Measurements from ENCODE around the gene HPDL.
"Not testable (repeated sequence)": the region's sequence is repeated elsewhere in the genome, so short reads cannot be mapped to it uniquely, and the experiment has no call there.

HPDL gene

DNA sequence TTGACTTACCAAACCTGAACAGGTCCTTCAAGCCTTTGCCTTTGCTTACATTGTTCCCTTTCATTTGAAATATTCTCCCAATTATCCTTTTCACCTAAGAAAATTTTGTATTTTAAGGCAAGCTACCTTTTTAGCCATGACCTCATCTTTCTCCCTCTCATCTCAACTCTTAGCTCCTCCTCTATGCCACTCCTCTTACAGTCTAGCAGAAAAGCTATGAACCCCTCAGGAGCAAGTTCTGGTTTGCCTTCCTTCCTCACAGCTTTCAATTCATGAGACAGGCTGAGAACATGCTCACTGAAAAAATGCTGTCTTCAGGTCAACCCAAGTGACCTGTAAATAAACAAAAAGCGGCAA, 21.9 kb downstream of the HPDL start:
- Histone ChIP-seq H3K36me3 (ENCODE audit: insufficient read depth, low read length) (peaks cover 13% of the 10 kb centered on the region), H3K9me3 (ENCODE audit: low read length) (no peaks in the 10 kb centered on the region), H3K4me1 (ENCODE audit: insufficient read depth, low read length) (no peaks in the 10 kb centered on the region), H3K4me3 (ENCODE audit: low read length) (no peak overlapping the region), H2AFZ (ENCODE audit: low read depth, low read length) (no peak overlapping the region), H3K27me3 (ENCODE audit: insufficient read depth, low read length) (no peaks in the 10 kb centered on the region)

DNA sequence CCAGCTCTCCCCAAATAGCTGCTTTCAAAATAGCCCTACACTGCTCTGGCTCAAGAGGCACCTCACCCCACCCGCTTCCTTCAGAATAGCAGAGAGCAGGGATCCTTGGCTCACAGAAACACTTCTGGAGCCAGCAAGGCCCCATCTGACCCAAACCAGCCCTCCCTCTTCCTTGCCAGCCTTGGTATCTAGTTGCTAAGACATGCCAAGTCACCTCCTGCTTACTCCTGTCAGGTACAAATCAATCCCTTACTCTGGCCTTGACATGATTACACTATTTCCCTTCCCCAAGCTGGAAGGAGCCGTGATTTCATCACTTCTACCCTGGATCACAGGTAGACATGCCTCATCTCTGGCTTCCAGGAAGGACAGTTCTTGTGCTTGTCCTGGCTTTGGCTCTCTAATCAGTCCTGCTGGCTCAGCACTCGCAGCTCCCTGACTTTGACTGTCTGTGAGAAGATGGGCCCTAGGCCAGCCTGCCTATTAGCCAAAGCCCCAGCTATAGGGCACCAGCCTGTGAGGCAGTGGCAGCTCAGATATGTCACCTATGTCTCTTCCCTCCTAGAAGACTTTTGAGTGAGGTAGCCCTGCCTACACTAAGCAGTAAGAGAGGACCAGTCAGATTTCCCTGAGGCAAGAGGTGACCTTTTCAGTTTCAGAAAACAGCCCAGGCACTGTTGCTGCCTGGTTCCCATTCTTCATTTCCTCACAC, 22.4 kb downstream of the HPDL start:
- no peak overlapping the region for H3K4me3 ChIP-seq (ENCODE audit: low read length)
- no peaks in the 10 kb centered on the region for H3K9me3 ChIP-seq (ENCODE audit: low read length)
- H3K36me3 ChIP-seq (ENCODE audit: insufficient read depth, low read length): peaks cover 8% of the 10 kb centered on the region
- no peak overlapping the region for H2AFZ ChIP-seq (ENCODE audit: low read depth, low read length)
- no peaks in the 10 kb centered on the region for H3K27me3 ChIP-seq (ENCODE audit: insufficient read depth, low read length)
- no peaks in the 10 kb centered on the region for H3K4me1 ChIP-seq (ENCODE audit: insufficient read depth, low read length)

DNA sequence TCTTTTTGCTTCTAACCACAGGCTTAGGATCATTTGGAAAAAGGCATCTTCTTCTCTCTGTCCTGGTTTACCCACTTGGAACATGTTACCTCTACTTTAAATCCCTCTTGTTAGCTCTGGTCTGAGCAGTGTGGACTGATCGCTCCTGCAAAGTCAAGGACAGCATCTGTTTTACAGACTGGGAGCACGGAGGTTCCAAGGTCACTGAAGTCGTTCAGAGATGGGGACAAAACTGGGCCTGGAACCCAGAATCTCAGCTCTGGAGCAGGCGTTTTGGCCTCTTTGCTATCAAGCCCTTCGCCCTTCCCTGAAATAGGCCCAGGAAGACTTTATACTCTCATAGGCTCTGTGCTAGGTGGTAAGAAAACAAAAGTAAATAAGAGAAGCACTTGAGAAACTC, 24.8 kb downstream of the HPDL start:
- no peaks in the 10 kb centered on the region for H3K9me3 ChIP-seq (ENCODE audit: low read length)
- no peaks in the 10 kb centered on the region for H3K27me3 ChIP-seq (ENCODE audit: insufficient read depth, low read length)
- H3K4me1 ChIP-seq (ENCODE audit: insufficient read depth, low read length): no peaks in the 10 kb centered on the region
- H3K4me3 ChIP-seq (ENCODE audit: low read length): no peak overlapping the region
- H3K36me3 ChIP-seq (ENCODE audit: insufficient read depth, low read length): no peaks in the 10 kb centered on the region
- no peak overlapping the region for H2AFZ ChIP-seq (ENCODE audit: low read depth, low read length)

DNA sequence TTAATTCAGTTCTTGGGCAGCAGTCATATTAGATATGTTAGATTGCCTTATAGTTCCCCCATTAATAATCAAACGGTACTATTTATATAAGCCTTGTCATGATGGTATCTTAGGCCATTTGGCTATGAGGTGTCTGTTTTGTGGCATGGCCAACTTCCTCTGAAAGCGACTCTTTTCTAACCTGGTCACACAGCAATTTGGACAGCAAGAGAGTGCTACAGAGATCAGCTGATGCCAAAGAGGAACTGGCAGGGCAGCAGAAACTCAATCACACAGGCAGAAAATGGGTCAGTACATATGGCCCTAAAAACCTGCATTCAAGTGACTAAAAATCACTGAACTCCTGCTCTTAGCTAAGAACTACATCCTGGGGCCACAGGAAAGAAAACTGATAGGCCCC, 27.0 kb downstream of the HPDL start:
- H3K9me3 ChIP-seq (ENCODE audit: low read length): no peaks in the 10 kb centered on the region
- H3K4me3 ChIP-seq (ENCODE audit: low read length): no peak overlapping the region
- no peaks in the 10 kb centered on the region for H3K36me3 ChIP-seq (ENCODE audit: insufficient read depth, low read length)
- no peaks in the 10 kb centered on the region for H3K4me1 ChIP-seq (ENCODE audit: insufficient read depth, low read length)
- H2AFZ ChIP-seq (ENCODE audit: low read depth, low read length): no peak overlapping the region
- no peaks in the 10 kb centered on the region for H3K27me3 ChIP-seq (ENCODE audit: insufficient read depth, low read length)

DNA sequence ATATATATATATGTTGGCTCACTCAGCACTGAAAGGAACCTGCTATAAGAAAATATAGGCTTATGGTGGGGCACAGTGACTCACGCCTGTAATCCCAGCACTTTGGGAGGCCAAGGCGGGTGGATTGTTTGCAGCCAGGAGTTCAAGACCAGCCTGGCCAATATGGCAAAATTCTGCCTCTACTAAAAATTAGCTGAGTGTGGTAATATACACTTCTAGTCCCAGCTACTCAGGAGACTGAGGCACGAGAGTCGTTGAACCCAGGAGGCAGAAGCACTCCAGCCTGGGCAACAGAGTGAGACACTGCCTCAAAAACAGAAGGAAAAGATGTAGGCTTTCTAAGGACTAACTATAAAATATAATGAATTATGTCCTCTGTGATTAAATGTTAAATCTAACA, 28.1 kb downstream of the HPDL start:
- H3K4me1 ChIP-seq (ENCODE audit: insufficient read depth, low read length): peaks cover under 1% of the 10 kb centered on the region

DNA sequence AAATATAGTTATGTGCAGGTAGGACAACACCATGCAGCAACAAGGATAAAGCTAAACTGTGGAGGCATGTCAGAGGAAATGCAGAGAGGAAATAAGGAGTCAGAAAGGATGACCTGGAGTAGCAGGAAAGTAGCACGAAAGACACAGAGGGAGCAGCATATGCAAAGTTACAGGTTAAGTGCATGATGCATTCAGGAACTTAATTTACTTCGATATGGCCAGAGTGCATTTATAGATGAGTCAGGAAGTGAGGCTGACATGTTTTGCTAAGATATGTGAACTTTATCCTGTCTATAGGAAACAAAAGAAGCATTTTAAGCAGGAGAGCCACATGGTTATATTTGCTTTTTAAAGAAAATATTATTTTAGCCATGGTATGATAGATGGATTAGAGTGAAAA, 29.0 kb downstream of the HPDL start:
- H3K36me3 ChIP-seq (ENCODE audit: insufficient read depth, low read length): no peaks in the 10 kb centered on the region
- H2AFZ ChIP-seq (ENCODE audit: low read depth, low read length): no peak overlapping the region
- H3K9me3 ChIP-seq (ENCODE audit: low read length): no peaks in the 10 kb centered on the region
- H3K27me3 ChIP-seq (ENCODE audit: insufficient read depth, low read length): no peaks in the 10 kb centered on the region
- peaks cover 4% of the 10 kb centered on the region for H3K4me1 ChIP-seq (ENCODE audit: insufficient read depth, low read length)
- H3K4me3 ChIP-seq (ENCODE audit: low read length): no peak overlapping the region

More for the DNA sequence above, 28.1 kb downstream of the HPDL start:
- Histone ChIP-seq H3K4me3 (ENCODE audit: low read length) (no peak overlapping the region), H3K9me3 (ENCODE audit: low read length) (no peaks in the 10 kb centered on the region), H3K27me3 (ENCODE audit: insufficient read depth, low read length) (no peaks in the 10 kb centered on the region), H2AFZ (ENCODE audit: low read depth, low read length) (no peak overlapping the region), H3K36me3 (ENCODE audit: insufficient read depth, low read length) (no peaks in the 10 kb centered on the region)

DNA sequence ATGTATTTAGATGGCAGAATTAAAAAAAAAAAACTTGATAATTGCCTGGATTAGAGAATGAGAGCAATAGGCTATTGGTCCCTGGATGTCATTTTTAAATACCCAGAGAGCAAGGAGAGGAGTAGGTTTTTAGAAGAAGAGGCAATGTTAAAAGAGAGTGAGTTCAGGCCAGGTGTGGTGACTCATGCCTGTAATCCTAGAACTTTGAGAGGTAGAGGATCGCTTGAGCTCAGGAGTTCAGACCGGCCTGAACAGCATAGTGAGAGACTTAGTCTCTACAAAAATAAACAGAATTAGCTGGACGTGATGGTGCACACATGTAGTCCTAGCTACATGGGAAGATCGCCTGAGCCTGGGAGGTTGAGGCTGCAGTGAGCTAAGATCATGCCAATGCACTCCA, 29.5 kb downstream of the HPDL start:
- H2AFZ ChIP-seq (ENCODE audit: low read depth, low read length): no peak overlapping the region
- peaks cover 4% of the 10 kb centered on the region for H3K4me1 ChIP-seq (ENCODE audit: insufficient read depth, low read length)
- H3K27me3 ChIP-seq (ENCODE audit: insufficient read depth, low read length): no peaks in the 10 kb centered on the region
- H3K36me3 ChIP-seq (ENCODE audit: insufficient read depth, low read length): no peaks in the 10 kb centered on the region
- H3K4me3 ChIP-seq (ENCODE audit: low read length): no peak overlapping the region
- H3K9me3 ChIP-seq (ENCODE audit: low read length): no peaks in the 10 kb centered on the region

DNA sequence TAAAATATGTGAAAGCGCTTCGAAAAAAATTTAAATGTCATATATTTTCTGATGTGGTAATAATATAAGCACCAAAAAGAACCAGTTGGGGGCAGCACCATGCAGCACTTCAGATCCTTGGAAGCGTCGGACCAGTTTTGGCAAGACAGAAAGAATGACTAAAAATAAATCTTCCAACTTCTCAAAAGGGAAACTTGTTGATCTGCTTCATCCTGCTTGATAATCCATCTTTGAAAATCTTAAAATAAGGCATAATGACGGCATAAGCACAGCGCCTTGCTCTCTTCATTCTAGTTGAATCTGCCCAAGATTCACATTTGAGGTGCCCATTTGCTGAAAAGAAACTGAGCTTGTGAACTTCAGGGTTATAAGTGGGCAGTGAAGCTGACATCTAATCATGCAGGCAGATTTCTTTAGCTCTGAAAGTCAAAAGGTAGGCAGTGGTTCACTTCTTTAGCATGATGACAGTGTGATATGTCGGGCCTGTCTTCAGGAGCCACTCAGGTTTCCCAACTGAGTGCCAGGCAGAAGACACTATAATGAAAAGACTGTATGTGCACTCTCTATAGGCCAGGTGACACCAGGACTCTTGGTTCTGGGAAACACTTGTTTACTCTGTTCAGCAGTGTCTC, 33.3 kb downstream of the HPDL start:
- H3K4me3 ChIP-seq (ENCODE audit: low read length): no peak overlapping the region
- peak overlapping the region; percentile 8 for H2AFZ ChIP-seq (ENCODE audit: low read depth, low read length)
- H3K36me3 ChIP-seq (ENCODE audit: insufficient read depth, low read length): no peaks in the 10 kb centered on the region
- no peaks in the 10 kb centered on the region for H3K9me3 ChIP-seq (ENCODE audit: low read length)
- H3K27me3 ChIP-seq (ENCODE audit: insufficient read depth, low read length): peaks cover 9% of the 10 kb centered on the region
- H3K4me1 ChIP-seq (ENCODE audit: insufficient read depth, low read length): peaks cover 4% of the 10 kb centered on the region

DNA sequence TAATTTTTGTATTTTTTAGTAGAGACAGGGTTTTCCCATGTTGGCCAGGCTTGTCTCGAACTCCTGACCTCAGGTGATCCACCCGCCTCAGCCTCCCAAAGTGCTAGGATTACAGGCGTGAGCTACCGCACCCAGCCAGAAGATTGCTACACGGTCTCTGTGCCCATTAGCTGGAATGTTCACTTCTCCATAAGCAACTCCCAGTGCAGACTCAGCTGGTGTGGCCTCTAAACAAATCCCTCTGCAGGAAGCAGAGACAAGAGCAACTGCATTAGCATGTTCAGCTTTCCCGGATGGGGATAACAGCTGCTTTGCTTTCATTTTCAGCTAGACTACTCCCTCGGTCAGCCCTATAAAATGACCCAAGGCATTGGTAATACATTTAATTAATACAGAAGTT, 34.3 kb downstream of the HPDL start:
- H3K27me3 ChIP-seq (ENCODE audit: insufficient read depth, low read length): peaks cover 10% of the 10 kb centered on the region
- not testable (repeated sequence) for H3K4me3 ChIP-seq (ENCODE audit: low read length); H2AFZ ChIP-seq (ENCODE audit: low read depth, low read length); H3K9me3 ChIP-seq (ENCODE audit: low read length); H3K4me1 ChIP-seq (ENCODE audit: insufficient read depth, low read length); H3K36me3 ChIP-seq (ENCODE audit: insufficient read depth, low read length)

DNA sequence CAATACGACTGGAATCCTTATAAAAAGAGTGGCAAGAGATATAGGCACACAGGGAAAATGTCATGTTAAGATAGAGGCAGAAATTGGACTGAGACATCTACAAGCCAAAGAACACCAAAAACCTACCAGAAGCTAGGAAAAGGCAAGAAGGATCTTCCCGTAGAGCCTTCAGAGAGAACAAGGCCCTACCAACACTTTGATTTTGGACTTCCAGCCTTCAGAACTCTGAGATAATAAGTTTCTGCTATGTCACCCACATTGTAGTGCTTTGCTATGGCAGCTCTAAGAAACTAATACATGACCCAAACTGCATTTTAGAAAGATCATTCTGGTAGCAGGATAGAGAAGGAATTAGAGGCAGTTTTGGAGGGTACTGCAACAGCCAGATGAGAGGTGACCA, 37.6 kb downstream of the HPDL start:
- Histone ChIP-seq H3K27me3 (ENCODE audit: insufficient read depth, low read length) (peaks cover 10% of the 10 kb centered on the region), H3K9me3 (ENCODE audit: low read length) (no peaks in the 10 kb centered on the region), H3K4me1 (ENCODE audit: insufficient read depth, low read length) (peaks cover 4% of the 10 kb centered on the region), H2AFZ (ENCODE audit: low read depth, low read length) (no peak overlapping the region), H3K4me3 (ENCODE audit: low read length) (no peak overlapping the region), H3K36me3 (ENCODE audit: insufficient read depth, low read length) (no peaks in the 10 kb centered on the region)

DNA sequence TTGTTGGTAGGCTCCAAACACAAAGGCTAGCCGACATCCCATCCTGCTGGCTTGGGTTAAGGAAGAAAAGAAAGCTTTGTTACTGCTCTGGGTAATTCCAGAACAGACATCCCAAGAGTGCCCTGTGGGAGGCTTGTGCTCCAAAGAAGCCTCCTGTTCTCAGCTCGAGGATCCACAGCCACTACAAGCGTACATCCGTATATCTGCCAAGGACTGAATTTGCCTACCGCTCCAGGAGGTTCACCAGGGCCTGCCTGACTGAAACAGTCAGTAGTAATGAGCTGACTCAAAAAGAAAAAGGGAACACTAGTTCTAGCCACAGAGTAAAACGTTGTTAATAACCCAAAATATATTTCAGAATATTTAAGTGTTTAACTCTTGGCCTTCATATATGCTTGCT, 38.4 kb downstream of the HPDL start:
- Histone ChIP-seq H3K4me1 (ENCODE audit: insufficient read depth, low read length) (peaks cover 2% of the 10 kb centered on the region), H3K9me3 (ENCODE audit: low read length) (no peaks in the 10 kb centered on the region), H3K36me3 (ENCODE audit: insufficient read depth, low read length) (no peaks in the 10 kb centered on the region), H3K27me3 (ENCODE audit: insufficient read depth, low read length) (peaks cover 10% of the 10 kb centered on the region), H3K4me3 (ENCODE audit: low read length) (no peak overlapping the region), H2AFZ (ENCODE audit: low read depth, low read length) (no peak overlapping the region)

DNA sequence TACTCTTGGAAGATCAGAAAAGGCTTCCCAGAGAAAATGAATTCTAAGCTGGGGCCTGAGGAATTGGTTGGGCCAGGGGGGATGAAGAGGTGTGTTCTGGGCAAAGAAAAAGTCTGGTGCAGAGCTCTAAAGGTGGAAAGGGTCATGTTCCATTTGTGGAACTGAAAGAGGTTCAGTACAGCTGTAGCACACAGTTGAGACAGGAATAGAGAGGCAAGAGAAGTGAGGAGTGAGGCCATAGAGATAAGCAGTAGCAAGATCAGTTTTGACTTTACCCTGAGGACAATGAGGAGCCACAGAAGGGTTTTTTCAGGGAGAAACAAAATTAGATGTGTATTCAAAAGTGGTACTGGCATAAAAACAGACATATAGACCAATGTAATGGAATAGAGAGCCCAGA, 43.9 kb downstream of the HPDL start:
- Histone ChIP-seq H3K27me3 (ENCODE audit: insufficient read depth, low read length) (no peaks in the 10 kb centered on the region), H3K36me3 (ENCODE audit: insufficient read depth, low read length) (no peaks in the 10 kb centered on the region), H3K4me1 (ENCODE audit: insufficient read depth, low read length) (no peaks in the 10 kb centered on the region), H3K4me3 (ENCODE audit: low read length) (no peak overlapping the region), H2AFZ (ENCODE audit: low read depth, low read length) (no peak overlapping the region), H3K9me3 (ENCODE audit: low read length) (no peaks in the 10 kb centered on the region)

DNA sequence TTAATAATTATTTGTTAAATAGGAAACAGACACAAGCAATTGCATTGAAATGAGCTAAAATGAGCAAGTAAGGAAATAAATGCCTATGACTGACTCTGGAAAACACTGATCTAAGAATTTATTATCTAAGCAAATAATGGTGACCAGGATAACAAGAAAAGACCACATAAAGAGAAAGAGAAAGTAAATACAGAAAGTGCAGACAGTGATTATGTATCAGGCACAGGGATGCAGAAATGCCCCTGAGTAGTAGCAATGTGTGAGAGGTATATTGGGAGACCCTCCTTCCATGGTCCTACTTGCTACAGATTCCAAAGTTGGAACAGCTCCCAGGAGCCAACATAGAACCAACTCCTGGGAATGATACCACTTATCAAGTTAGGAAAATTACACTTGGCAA, 46.9 kb downstream of the HPDL start:
- no peaks in the 10 kb centered on the region for H3K4me1 ChIP-seq (ENCODE audit: insufficient read depth, low read length)
- no peak overlapping the region for H3K4me3 ChIP-seq (ENCODE audit: low read length)
- H3K9me3 ChIP-seq (ENCODE audit: low read length): no peaks in the 10 kb centered on the region
- no peak overlapping the region for H2AFZ ChIP-seq (ENCODE audit: low read depth, low read length)
- H3K36me3 ChIP-seq (ENCODE audit: insufficient read depth, low read length): no peaks in the 10 kb centered on the region
- no peaks in the 10 kb centered on the region for H3K27me3 ChIP-seq (ENCODE audit: insufficient read depth, low read length)
